Measurements from ENCODE around the gene PDGFB. TPM values are rescaled to one million over a fixed set of nuclear protein-coding genes. Genes with fewer than 3 reads are reported as not detected.

PDGFB gene
- total and polyA plus RNA-seq, 4 donors: 5.9 to 18.3 (median 13.9) TPM

DNA sequence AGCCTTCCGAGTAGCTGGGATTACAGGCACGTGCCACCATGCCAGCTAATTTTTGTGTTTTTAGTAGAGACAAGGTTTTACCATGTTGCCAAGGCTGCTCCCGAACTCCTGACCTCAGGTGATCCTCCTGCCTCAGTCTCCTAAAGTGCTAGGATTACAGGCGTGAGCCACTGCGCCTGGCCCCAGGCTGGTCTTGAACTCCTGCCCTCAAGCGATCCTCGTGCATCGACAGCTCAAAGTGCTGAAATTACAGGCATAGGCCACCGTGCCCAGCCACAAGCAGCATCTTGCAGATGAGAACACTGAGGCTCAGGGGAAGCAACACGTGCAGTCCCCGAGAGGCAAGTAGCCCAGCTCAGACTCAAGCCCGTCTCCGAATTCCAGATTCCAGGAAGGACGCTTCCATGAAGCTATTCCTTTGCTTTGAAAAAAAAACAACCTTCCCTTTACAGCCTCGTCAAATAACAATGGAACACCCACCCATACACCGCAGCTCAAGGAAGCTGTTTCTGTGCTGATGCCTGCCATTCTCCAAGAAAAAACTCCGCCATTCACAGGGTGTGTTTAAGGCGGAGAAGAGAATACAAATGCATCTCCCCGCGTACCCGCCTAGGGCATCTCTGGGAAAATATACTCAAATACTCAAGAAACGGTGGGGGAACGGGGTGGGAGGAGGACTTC is 34.5 kb upstream of the PDGFB start:
- 57% methylated on average over 13 of the region's 23 CpGs for WGBS (ENCODE audit: insufficient coverage)
- Histone ChIP-seq H3K4me1 (ENCODE audit: control insufficient read depth, insufficient read depth, low read length) (peaks cover 40% of the 10 kb centered on the region), H3K36me3 (ENCODE audit: control insufficient read depth, insufficient read depth, low read length) (peaks cover 4% of the 10 kb centered on the region), H3K4me3 (ENCODE audit: low read depth, low read length) (no peak overlapping the region), H3K27ac (ENCODE audit: low read depth, low read length) (no peak overlapping the region), H3K27me3 (ENCODE audit: control insufficient read depth, insufficient read depth, low read length) (no peaks in the 10 kb centered on the region), H3K9me3 (ENCODE audit: control insufficient read depth, insufficient read depth, low read length) (no peaks in the 10 kb centered on the region)
- DNase-seq (ENCODE audit: low read depth in 4 of 6, low spot score in 6 of 6): peak in 1 of 6 donors; percentile 32

- H3K27ac ChIP-seq (ENCODE audit: low read depth, low read length): no peak overlapping the region
Measured at GRCh38 chr22:39278040-39278439, 33.3 kb upstream of the PDGFB start.

DNA sequence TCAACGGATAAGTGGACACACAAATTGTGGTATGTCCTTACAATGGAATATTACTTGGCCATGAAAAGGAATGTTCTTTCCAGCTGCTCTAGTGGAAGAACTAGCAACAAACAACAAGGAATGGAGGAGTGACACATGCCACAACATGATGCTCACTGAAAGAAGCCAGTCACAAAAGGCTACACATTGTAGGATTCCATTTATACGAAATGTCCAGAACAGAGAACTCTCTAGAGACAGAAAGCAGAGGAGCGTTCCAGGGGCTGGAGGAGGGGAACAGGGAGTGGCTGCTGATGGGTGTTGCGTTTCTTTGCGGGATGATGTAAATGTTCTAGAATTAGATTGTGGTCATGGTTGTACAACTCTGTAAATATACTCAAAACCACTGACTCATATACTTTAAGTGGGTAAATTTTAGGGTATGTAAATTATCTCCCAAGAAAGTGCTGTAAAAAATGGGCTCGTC is 32.4 kb upstream of the PDGFB start:
- no peak overlapping the region for H3K27ac ChIP-seq (ENCODE audit: low read depth, low read length)
- DNase-seq (ENCODE audit: low read depth in 4 of 6, low spot score in 6 of 6): no peak
- no peak overlapping the region for H3K4me3 ChIP-seq (ENCODE audit: low read depth, low read length)
- WGBS (ENCODE audit: insufficient coverage): 100% methylated on average over 2 of the region's 6 CpGs
- H3K27me3 ChIP-seq (ENCODE audit: control insufficient read depth, insufficient read depth, low read length): no peaks in the 10 kb centered on the region
- H3K9me3 ChIP-seq (ENCODE audit: control insufficient read depth, insufficient read depth, low read length): no peaks in the 10 kb centered on the region
- peaks cover 19% of the 10 kb centered on the region for H3K4me1 ChIP-seq (ENCODE audit: control insufficient read depth, insufficient read depth, low read length)
- H3K36me3 ChIP-seq (ENCODE audit: control insufficient read depth, insufficient read depth, low read length): no peaks in the 10 kb centered on the region

More at GRCh38 chr22:39278040-39278439, 33.3 kb upstream of the PDGFB start:
- H3K9me3 ChIP-seq (ENCODE audit: control insufficient read depth, insufficient read depth, low read length): no peaks in the 10 kb centered on the region
- DNase-seq (ENCODE audit: low read depth in 4 of 6, low spot score in 6 of 6): no peak
- H3K36me3 ChIP-seq (ENCODE audit: control insufficient read depth, insufficient read depth, low read length): no peaks in the 10 kb centered on the region
- H3K4me1 ChIP-seq (ENCODE audit: control insufficient read depth, insufficient read depth, low read length): peaks cover 27% of the 10 kb centered on the region
- H3K27me3 ChIP-seq (ENCODE audit: control insufficient read depth, insufficient read depth, low read length): no peaks in the 10 kb centered on the region
- WGBS (ENCODE audit: insufficient coverage): 71% methylated on average over 12 of the region's 13 CpGs
- no peak overlapping the region for H3K4me3 ChIP-seq (ENCODE audit: low read depth, low read length)

DNA sequence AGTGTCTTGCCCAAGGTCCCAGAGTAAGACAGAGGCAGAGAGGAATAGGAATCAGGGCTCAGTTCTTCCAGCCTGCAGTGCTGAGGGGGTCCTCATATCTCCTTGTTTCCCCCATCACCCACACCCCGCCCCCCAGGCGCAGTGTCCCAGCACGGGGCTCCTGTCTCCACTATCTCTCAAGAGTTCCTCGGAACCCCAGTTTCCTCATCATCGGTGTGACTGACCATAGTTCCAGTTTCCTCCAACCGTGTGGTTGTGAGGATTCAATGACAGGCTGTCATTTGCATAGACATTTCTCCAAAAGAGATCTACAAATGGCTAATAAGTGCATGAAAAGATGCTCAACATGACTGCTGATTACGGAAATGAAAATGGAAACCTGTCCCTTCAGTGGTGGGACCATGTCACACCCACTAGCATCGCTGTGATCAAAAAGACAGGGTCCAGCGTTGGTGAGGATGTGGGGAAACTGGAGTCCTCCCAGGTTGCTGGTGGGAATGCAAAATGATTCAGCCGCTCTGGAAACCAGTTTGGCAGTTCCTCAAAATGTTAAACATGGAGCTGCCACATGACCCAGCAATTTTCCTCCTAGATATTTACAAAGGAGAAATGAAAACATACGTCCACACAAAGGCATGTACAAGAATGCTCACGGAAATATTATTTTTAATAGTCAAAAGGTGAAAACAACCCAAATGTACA is 31.8 kb upstream of the PDGFB start:
- DNase-seq (ENCODE audit: low read depth in 4 of 6, low spot score in 6 of 6): no peak
- no peak overlapping the region for H3K27ac ChIP-seq (ENCODE audit: low read depth, low read length)
- H3K9me3 ChIP-seq (ENCODE audit: control insufficient read depth, insufficient read depth, low read length): no peaks in the 10 kb centered on the region
- no peaks in the 10 kb centered on the region for H3K36me3 ChIP-seq (ENCODE audit: control insufficient read depth, insufficient read depth, low read length)
- no peak overlapping the region for H3K4me3 ChIP-seq (ENCODE audit: low read depth, low read length)
- 98% methylated on average over 5 of the region's 12 CpGs for WGBS (ENCODE audit: insufficient coverage)
- peaks cover 17% of the 10 kb centered on the region for H3K4me1 ChIP-seq (ENCODE audit: control insufficient read depth, insufficient read depth, low read length)
- no peaks in the 10 kb centered on the region for H3K27me3 ChIP-seq (ENCODE audit: control insufficient read depth, insufficient read depth, low read length)

DNA sequence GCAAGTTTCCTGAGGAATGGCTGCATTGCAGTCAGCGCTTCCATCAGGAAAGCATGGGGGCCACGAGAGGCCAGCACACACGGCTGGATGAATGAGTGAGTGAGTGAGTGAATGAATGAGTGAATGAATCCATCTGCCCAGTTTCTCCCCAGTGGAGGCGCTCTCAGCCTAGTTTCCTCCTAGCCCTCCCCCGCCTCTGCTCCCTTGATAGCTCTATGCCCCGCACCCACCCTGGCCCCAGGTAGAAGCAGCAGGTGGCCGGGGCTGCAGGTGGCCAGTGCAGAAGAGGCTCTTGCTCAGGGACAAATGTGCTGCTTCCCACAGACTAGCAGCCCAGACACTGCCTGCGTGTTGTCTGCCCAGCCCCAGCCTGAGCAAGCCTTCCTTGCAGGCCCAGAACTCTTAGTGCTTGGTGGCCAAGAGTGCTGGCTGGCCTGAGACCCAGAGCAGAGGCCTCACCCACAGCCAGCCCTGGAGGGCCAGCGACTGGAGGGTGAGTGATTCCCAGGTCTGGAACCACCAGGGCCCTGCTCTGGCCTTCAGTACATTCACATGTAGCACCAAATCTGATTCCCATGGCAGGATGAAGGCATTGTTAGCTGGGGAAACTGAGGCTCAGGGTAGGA is 31.1 kb upstream of the PDGFB start:
- no peaks in the 10 kb centered on the region for H3K27me3 ChIP-seq (ENCODE audit: control insufficient read depth, insufficient read depth, low read length)
- no peaks in the 10 kb centered on the region for H3K9me3 ChIP-seq (ENCODE audit: control insufficient read depth, insufficient read depth, low read length)
- no peaks in the 10 kb centered on the region for H3K36me3 ChIP-seq (ENCODE audit: control insufficient read depth, insufficient read depth, low read length)
- no peak overlapping the region for H3K27ac ChIP-seq (ENCODE audit: low read depth, low read length)
- no peak overlapping the region for H3K4me3 ChIP-seq (ENCODE audit: low read depth, low read length)
- 83% methylated on average over 8 of the region's 9 CpGs for WGBS (ENCODE audit: insufficient coverage)
- H3K4me1 ChIP-seq (ENCODE audit: control insufficient read depth, insufficient read depth, low read length): peaks cover 17% of the 10 kb centered on the region
- DNase-seq (ENCODE audit: low read depth in 4 of 6, low spot score in 6 of 6): no peak

- 89% methylated on average over 15 of the region's 17 CpGs for WGBS (ENCODE audit: insufficient coverage)
- DNase-seq (ENCODE audit: low read depth in 4 of 6, low spot score in 6 of 6): no peak
- H3K27ac ChIP-seq (ENCODE audit: low read depth, low read length): no peak overlapping the region
- no peaks in the 10 kb centered on the region for H3K27me3 ChIP-seq (ENCODE audit: control insufficient read depth, insufficient read depth, low read length)
- no peaks in the 10 kb centered on the region for H3K9me3 ChIP-seq (ENCODE audit: control insufficient read depth, insufficient read depth, low read length)
- no peaks in the 10 kb centered on the region for H3K36me3 ChIP-seq (ENCODE audit: control insufficient read depth, insufficient read depth, low read length)
- H3K4me1 ChIP-seq (ENCODE audit: control insufficient read depth, insufficient read depth, low read length): peaks cover 8% of the 10 kb centered on the region
- H3K4me3 ChIP-seq (ENCODE audit: low read depth, low read length): no peak overlapping the region
Measured at GRCh38 chr22:39273950-39274887, 29.4 kb upstream of the PDGFB start.

- DNase-seq (ENCODE audit: low read depth in 4 of 6, low spot score in 6 of 6): no peak
- 91% methylated on average over 7 of the region's 9 CpGs for WGBS (ENCODE audit: insufficient coverage)
Measured at GRCh38 chr22:39270792-39271191, 26.0 kb upstream of the PDGFB start.

GRCh38 chr22:39270280-39270679 is 25.5 kb upstream of the PDGFB start:
- no peaks in the 10 kb centered on the region for H3K4me1 ChIP-seq (ENCODE audit: control insufficient read depth, insufficient read depth, low read length)
- no peaks in the 10 kb centered on the region for H3K36me3 ChIP-seq (ENCODE audit: control insufficient read depth, insufficient read depth, low read length)
- H3K27me3 ChIP-seq (ENCODE audit: control insufficient read depth, insufficient read depth, low read length): no peaks in the 10 kb centered on the region
- H3K9me3 ChIP-seq (ENCODE audit: control insufficient read depth, insufficient read depth, low read length): no peaks in the 10 kb centered on the region
- H3K27ac ChIP-seq (ENCODE audit: low read depth, low read length): no peak overlapping the region
- DNase-seq (ENCODE audit: low read depth in 4 of 6, low spot score in 6 of 6): no peak
- no peak overlapping the region for H3K4me3 ChIP-seq (ENCODE audit: low read depth, low read length)
- WGBS (ENCODE audit: insufficient coverage): 93% methylated on average over 4 of the region's 5 CpGs

More at GRCh38 chr22:39270792-39271191, 26.0 kb upstream of the PDGFB start:
- H3K27me3 ChIP-seq (ENCODE audit: control insufficient read depth, insufficient read depth, low read length): no peaks in the 10 kb centered on the region
- no peaks in the 10 kb centered on the region for H3K36me3 ChIP-seq (ENCODE audit: control insufficient read depth, insufficient read depth, low read length)
- no peaks in the 10 kb centered on the region for H3K9me3 ChIP-seq (ENCODE audit: control insufficient read depth, insufficient read depth, low read length)
- H3K4me3 ChIP-seq (ENCODE audit: low read depth, low read length): no peak overlapping the region
- H3K4me1 ChIP-seq (ENCODE audit: control insufficient read depth, insufficient read depth, low read length): no peaks in the 10 kb centered on the region
- H3K27ac ChIP-seq (ENCODE audit: low read depth, low read length): no peak overlapping the region

All from spinal cord (tissue), 10 donors.